Ovary (tissue), 9 donors: Measurements from ENCODE around the gene TBX18. TPM values are rescaled to one million over a fixed set of nuclear protein-coding genes. Genes with fewer than 3 reads are reported as not detected.

Experiments
- DNase-seq, 5 donors: peaks; one replicate each; pipeline ENCODE4 v3.0.0-alpha.2; 2019 to 2020
- H3K27ac ChIP-seq, 2 donors: fragments of 200-600 bp; one replicate each; pipeline versions ENCODE4 v1.5.1 to v1.8.0; 2019 to 2022
- H3K27me3 ChIP-seq: fragments of 200-600 bp; one replicate; pipeline ENCODE4 v1.8.0; 2022
- H3K36me3 ChIP-seq: fragments of 200-600 bp; sonication (generic); one replicate; pipeline ENCODE4 v1.5.1; 2019
- H3K4me1 ChIP-seq: one replicate; pipeline ENCODE4 v1.8.1; 2013; ENCODE audit warnings: mild to moderate bottlenecking, moderate library complexity; ENCODE audit not compliant: insufficient read depth
- H3K4me3 ChIP-seq: fragments of 200-600 bp; sonication (generic); one replicate; pipeline ENCODE4 v1.5.1; 2017
- H3K9me3 ChIP-seq, 2 donors: fragments of 200-600 bp in 1 of 2; sonication (generic) in 1 of 2; one replicate each; pipeline versions ENCODE4 v1.5.1 to v1.8.1; 2013 to 2019; ENCODE audit warnings: mild to moderate bottlenecking in 1 of 2, moderate library complexity in 1 of 2
- EP300 ChIP-seq: sonication (generic); formaldehyde crosslinking; IDR thresholded peaks from one replicate; pipeline ENCODE4 v1.6.1; 2017; ENCODE audit warnings: antibody characterized with exemption
- POLR2A ChIP-seq: fragments of 450-650 bp; IDR thresholded peaks from one replicate; pipeline ENCODE4 v1.6.1; 2017; ENCODE audit warnings: antibody characterized with exemption, mild to moderate bottlenecking, moderate library complexity
- WGBS, 3 donors: extraction: QIAGEN DNeasy Blood & Tissue Kit in 1 of 3; methylation state at CpG; one replicate each; pipeline versions ENCODE4 v1.1.5 to v1.1.7; 2013 to 2017; 5-methylcytosine and 5-hydroxymethylcytosine counted together
- intact Hi-C, 4 donors: fragments of 100-400 bp; cut with DNase I; formaldehyde crosslinking; loops; one replicate each; pipeline versions ENCODE4 v1.11.0 to v1.15.1; 2022 to 2023
- polyA plus RNA-seq, 2 donors: library from polyadenylated mRNA; stranded (reverse); fragments of 200-250 nt in 1 of 2; fragments of 350-450 nt in 1 of 2; fragmentation: Illumina TruSeq in 1 of 2; extraction: RNeasy Lipid Tissue Mini Kit (QIAGEN cat#74804) in 1 of 2; gene quantifications; one replicate each; pipeline ENCODE4 v1.2.3, GENCODE V29; 2013 to 2014
- total RNA-seq, 7 donors: library from RNA; depleted of rRNA in 2 of 7; stranded (reverse); fragments of >200 nt in 2 of 7; fragmentation: NEBNext Ultra II Directional in 3 of 7; extraction: Animal tissue kit (Norgen Biotek cat#: 25700) in 3 of 7; gene quantifications; one replicate each; pipeline versions ENCODE4 v1.1.0 to v1.2.4, GENCODE V29; 2016 to 2023
- TF ChIP-seq, protein P1 (sequence below), 3 donors: fragments of 450-650 bp in 2 of 3; fragments of 200-600 bp in 1 of 3; IDR thresholded peaks; one replicate each; pipeline versions ENCODE4 v1.5.1 to v1.8.0; 2016 to 2022; ENCODE audit warnings: antibody characterized with exemption in 3 of 3, mild to moderate bottlenecking in 1 of 3
- donor health status: DM: no; HTN: no; CAD: no; lungs with moderate emphysema.
- donor health status: DM: no; HTN: no; CAD: no.
- donor health status: Bipolar disorder and iron deficiency.
- donor health status: DM: yes; HTN: yes; CAD: no.
- donor health status: DM: no; HTN: no; CAD: no.
- donor health status: DM: yes; HTN: yes; CAD: no.

TBX18 gene
- total and polyA plus RNA-seq, 9 donors = 1.3 to 13.3 (median 5.4) TPM

DNA sequence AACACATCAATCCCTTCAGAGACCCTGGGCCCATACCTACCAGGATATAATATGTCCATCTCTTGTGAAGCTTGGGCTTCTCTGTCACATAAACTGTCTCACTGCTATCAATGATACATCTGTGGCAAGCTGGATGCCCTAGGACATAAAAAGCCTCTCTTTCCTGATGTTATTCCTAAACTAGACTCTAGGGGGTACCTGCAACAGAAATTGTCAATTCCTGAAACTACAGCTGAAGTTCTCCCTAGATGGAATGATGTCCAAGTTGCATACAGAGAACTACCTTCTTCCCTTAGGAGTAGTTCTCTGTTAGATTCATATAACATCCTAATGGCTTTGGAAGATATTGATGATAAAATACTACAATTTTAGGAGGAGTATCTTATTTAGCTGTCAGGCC lies 35.8 kb downstream of the TBX18 start:
- H3K9me3 ChIP-seq = no peaks in the 10 kb centered on the region
- no peak overlapping the region for H3K27ac ChIP-seq
- TF ChIP-seq EP300 (no peak), POLR2A (no peak)
- TF ChIP-seq, protein P1, sequence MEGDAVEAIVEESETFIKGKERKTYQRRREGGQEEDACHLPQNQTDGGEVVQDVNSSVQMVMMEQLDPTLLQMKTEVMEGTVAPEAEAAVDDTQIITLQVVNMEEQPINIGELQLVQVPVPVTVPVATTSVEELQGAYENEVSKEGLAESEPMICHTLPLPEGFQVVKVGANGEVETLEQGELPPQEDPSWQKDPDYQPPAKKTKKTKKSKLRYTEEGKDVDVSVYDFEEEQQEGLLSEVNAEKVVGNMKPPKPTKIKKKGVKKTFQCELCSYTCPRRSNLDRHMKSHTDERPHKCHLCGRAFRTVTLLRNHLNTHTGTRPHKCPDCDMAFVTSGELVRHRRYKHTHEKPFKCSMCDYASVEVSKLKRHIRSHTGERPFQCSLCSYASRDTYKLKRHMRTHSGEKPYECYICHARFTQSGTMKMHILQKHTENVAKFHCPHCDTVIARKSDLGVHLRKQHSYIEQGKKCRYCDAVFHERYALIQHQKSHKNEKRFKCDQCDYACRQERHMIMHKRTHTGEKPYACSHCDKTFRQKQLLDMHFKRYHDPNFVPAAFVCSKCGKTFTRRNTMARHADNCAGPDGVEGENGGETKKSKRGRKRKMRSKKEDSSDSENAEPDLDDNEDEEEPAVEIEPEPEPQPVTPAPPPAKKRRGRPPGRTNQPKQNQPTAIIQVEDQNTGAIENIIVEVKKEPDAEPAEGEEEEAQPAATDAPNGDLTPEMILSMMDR (IDR thresholded peaks at IDR 0.05) = no peak
- H3K27me3 ChIP-seq = no peaks in the 10 kb centered on the region
- no peak overlapping the region for H3K4me3 ChIP-seq
- intact Hi-C loops = no loop called here
- no peak for DNase-seq
- H3K36me3 ChIP-seq = no peaks in the 10 kb centered on the region
- H3K4me1 ChIP-seq = no peaks in the 10 kb centered on the region

GRCh38 chr6:84719152-84719551 lies 45.2 kb downstream of the TBX18 start:
- intact Hi-C loops = no loop called here
- TF ChIP-seq, protein P1 (IDR thresholded peaks at IDR 0.05) = no peak
- TF ChIP-seq EP300 (no peak), POLR2A (no peak)
- no peaks in the 10 kb centered on the region for H3K27me3 ChIP-seq

DNA sequence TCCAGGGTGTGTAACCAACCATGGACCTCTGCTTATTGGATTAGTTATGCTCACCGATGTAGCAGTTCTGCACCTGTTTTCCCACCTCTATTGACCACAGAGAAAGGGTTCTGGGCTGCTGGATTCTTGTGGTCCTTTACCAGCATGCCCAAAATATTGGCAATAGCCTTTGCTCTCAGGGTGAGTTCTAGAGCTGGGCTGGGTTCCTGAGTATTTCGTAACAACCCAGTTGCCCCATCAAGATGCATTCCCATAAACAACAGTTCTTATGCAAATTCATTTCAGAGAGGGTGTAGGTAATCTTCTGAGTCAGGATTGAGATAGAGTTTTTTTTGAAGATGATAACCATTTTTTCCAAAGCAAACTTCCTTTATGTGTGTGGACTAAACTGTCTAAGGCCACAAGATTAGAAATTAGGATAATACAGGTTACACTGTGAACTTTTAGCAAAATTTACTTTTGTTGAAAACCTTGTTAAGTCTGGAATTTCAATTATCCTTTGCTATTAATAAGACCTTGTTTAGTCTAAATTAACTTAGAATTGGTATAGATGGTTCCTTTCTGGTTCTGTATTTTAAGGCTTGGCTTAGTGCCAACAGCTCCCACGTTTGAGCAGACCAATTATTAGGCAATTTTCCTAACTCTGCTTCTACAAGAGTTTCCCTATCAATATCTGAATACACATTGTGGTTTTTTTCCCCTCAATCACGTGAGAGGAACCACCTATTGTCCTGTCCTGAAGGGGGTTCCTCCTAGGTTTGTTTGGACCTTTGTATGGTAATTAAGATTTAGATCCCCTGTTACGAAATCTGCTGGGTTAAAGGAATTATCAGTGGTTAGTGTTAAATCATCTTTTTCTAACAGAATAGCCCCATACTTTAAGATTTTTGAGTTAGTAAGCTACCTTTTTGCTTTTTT lies 46.1 kb downstream of the TBX18 start:
- Histone ChIP-seq H3K27me3 (no peaks in the 10 kb centered on the region), H3K9me3 (no peaks in the 10 kb centered on the region), H3K36me3 (no peaks in the 10 kb centered on the region), H3K4me3 (no peak overlapping the region), H3K27ac (no peak overlapping the region), H3K4me1 (no peaks in the 10 kb centered on the region)
- 34 to 44% (median 35%) methylated on average over 5 of the region's 5 CpGs for WGBS, 3 donors
- no peak for DNase-seq
- TF ChIP-seq POLR2A (no peak), EP300 (no peak)
- TF ChIP-seq, protein P1 (IDR thresholded peaks at IDR 0.05) = no peak
- intact Hi-C loops = no loop called here

More at GRCh38 chr6:84719152-84719551, 45.2 kb downstream of the TBX18 start:
- Histone ChIP-seq H3K4me3 (no peak overlapping the region), H3K36me3 (no peaks in the 10 kb centered on the region), H3K27ac (no peak overlapping the region), H3K9me3 (no peaks in the 10 kb centered on the region), H3K4me1 (no peaks in the 10 kb centered on the region)
- WGBS, 3 donors = 61 to 64% (median 64%) methylated on average over 2 of the region's 2 CpGs
- DNase-seq = no peak

- 51 to 65% (median 62%) methylated on average over 1 of the region's 1 CpG for WGBS, 3 donors
- TF ChIP-seq POLR2A (no peak), EP300 (no peak)
- TF ChIP-seq, protein P1 (IDR thresholded peaks at IDR 0.05) = no peak
- intact Hi-C loops = no loop called here
- H3K4me3 ChIP-seq = no peak overlapping the region
- H3K27ac ChIP-seq = no peak overlapping the region
- H3K36me3 ChIP-seq = no peaks in the 10 kb centered on the region
- H3K9me3 ChIP-seq = no peaks in the 10 kb centered on the region
- no peak for DNase-seq
- H3K27me3 ChIP-seq = no peaks in the 10 kb centered on the region
- H3K4me1 ChIP-seq = no peaks in the 10 kb centered on the region
These were observed 55.3 kb downstream of the TBX18 start for GRCh38 chr6:84709121-84709520.
